ENCODE data around the gene CYSLTR1.

The CYSLTR1 gene

DNA sequence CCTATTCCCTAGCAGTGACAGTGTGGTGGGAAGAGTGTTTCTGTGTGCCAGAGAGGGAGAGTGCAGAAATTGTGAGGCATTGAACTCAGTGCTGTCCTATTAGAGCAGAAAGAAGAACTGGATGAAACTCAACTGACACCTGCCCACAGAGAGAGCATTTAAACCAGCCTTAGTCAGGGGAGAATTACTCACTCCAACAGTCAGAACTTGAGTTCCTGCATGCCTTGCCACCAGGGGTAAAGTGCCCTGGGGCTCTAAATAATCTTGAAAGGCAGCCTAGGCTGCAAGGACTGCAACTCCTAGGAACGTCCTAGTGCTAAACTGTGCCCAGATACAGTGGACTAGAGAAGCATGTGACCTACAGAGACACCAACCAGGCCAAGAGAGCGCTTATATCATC, 12.8 kb downstream of the CYSLTR1 start:
- Histone ChIP-seq H2AFZ (ENCODE audit: low read length) (no peak overlapping the region), H3K36me3 (ENCODE audit: insufficient read depth, low read length) (no peaks in the 10 kb centered on the region), H3F3A (ENCODE audit: low read depth) (no peaks in the 10 kb centered on the region), H4K20me1 (ENCODE audit: insufficient read depth, low read length, poor library complexity, severe bottlenecking) (no peaks in the 10 kb centered on the region), H3K4me2 (ENCODE audit: low read depth, low read length, poor library complexity, severe bottlenecking) (peak overlapping the region; percentile 22), H3K9me2 (replicated peaks; ENCODE audit: low read depth, low read length) (no peaks in the 10 kb centered on the region), H3K4me3 (ENCODE audit: low read length, poor library complexity, severe bottlenecking) (no peak overlapping the region), H3K79me2 (ENCODE audit: insufficient read depth, low read length) (no peaks in the 10 kb centered on the region), H3K9me3 (ENCODE audit: insufficient read depth, low read depth, low read length) (no peaks in the 10 kb centered on the region), H3K9ac (ENCODE audit: low read depth, low read length, poor library complexity, severe bottlenecking) (no peak overlapping the region), H3K4me1 (ENCODE audit: insufficient read depth, low read length, poor library complexity, severe bottlenecking) (peaks cover 8% of the 10 kb centered on the region), H3K27me3 (ENCODE audit: insufficient read depth, low read length, poor library complexity, severe bottlenecking) (no peaks in the 10 kb centered on the region)
- TF ChIP-seq EZH2phosphoT487 (IDR thresholded peaks at IDR 0.05; ENCODE audit: borderline replicate concordance): no peak
- TF ChIP-seq, protein P1, sequence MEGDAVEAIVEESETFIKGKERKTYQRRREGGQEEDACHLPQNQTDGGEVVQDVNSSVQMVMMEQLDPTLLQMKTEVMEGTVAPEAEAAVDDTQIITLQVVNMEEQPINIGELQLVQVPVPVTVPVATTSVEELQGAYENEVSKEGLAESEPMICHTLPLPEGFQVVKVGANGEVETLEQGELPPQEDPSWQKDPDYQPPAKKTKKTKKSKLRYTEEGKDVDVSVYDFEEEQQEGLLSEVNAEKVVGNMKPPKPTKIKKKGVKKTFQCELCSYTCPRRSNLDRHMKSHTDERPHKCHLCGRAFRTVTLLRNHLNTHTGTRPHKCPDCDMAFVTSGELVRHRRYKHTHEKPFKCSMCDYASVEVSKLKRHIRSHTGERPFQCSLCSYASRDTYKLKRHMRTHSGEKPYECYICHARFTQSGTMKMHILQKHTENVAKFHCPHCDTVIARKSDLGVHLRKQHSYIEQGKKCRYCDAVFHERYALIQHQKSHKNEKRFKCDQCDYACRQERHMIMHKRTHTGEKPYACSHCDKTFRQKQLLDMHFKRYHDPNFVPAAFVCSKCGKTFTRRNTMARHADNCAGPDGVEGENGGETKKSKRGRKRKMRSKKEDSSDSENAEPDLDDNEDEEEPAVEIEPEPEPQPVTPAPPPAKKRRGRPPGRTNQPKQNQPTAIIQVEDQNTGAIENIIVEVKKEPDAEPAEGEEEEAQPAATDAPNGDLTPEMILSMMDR (conservative IDR thresholded peaks at IDR 0.05; ENCODE audit: low read length): no peak

DNA sequence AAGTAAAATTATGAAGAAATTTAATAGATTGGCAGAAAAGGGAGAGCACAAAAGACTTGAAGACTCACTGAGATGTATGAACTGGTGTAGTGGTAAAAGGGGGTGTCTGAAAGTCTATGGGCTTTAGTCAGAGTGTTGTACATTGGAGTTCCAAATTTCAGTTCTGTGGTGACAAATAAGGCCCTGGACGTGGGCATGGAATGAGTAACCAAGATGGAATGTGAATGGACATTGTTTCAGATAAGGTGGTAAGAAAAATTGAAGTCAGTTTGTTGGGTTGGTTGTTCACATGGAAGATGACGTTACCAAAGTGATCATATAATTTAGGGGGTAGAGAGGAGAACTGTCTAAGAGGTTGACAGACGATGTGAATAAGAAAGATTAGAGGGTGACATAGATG, 13.9 kb downstream of the CYSLTR1 start:
- Histone ChIP-seq H3K4me2 (ENCODE audit: low read depth, low read length, poor library complexity, severe bottlenecking) (no peak overlapping the region), H4K20me1 (ENCODE audit: insufficient read depth, low read length, poor library complexity, severe bottlenecking) (no peaks in the 10 kb centered on the region), H3K27me3 (ENCODE audit: insufficient read depth, low read length, poor library complexity, severe bottlenecking) (no peaks in the 10 kb centered on the region), H2AFZ (ENCODE audit: low read length) (no peak overlapping the region), H3K9me3 (ENCODE audit: insufficient read depth, low read depth, low read length) (no peaks in the 10 kb centered on the region), H3K79me2 (ENCODE audit: insufficient read depth, low read length) (no peaks in the 10 kb centered on the region), H3K4me3 (ENCODE audit: low read length, poor library complexity, severe bottlenecking) (no peak overlapping the region), H3K4me1 (ENCODE audit: insufficient read depth, low read length, poor library complexity, severe bottlenecking) (peaks cover 8% of the 10 kb centered on the region), H3K36me3 (ENCODE audit: insufficient read depth, low read length) (no peaks in the 10 kb centered on the region), H3F3A (ENCODE audit: low read depth) (no peaks in the 10 kb centered on the region), H3K9me2 (replicated peaks; ENCODE audit: low read depth, low read length) (no peaks in the 10 kb centered on the region), H3K9ac (ENCODE audit: low read depth, low read length, poor library complexity, severe bottlenecking) (no peak overlapping the region)
- TF ChIP-seq, protein P1 (conservative IDR thresholded peaks at IDR 0.05; ENCODE audit: low read length): no peak
- no peak for TF ChIP-seq EZH2phosphoT487 (IDR thresholded peaks at IDR 0.05; ENCODE audit: borderline replicate concordance)

DNA sequence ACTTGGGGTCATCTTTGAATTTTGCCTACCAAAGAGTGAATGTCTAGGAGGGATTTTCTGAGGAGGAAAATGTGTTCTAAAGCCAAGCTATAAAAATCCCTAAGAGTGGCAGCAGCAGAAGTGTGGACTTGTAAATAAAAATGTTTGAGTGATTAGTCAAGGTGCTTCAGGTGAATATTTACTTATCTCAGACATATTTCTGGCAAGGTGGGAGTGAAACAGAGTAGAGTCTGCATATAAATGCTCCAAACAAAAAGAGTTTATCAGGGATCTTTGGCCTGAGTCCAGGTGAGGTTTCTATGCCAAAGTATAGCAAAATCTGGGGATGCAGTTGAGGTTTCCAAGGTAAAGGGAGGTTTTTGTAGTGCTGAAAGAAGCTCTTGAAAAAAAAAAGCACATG, 19.7 kb downstream of the CYSLTR1 start:
- no peak overlapping the region for H2AFZ ChIP-seq (ENCODE audit: low read length)
- TF ChIP-seq, protein P1 (conservative IDR thresholded peaks at IDR 0.05; ENCODE audit: low read length): no peak
- TF ChIP-seq EZH2phosphoT487 (IDR thresholded peaks at IDR 0.05; ENCODE audit: borderline replicate concordance): no peak
- H3K9me3 ChIP-seq (ENCODE audit: insufficient read depth, low read depth, low read length): no peaks in the 10 kb centered on the region
- no peaks in the 10 kb centered on the region for H3K9me2 ChIP-seq (replicated peaks; ENCODE audit: low read depth, low read length)
- no peak overlapping the region for H3K4me2 ChIP-seq (ENCODE audit: low read depth, low read length, poor library complexity, severe bottlenecking)
- H3K27me3 ChIP-seq (ENCODE audit: insufficient read depth, low read length, poor library complexity, severe bottlenecking): no peaks in the 10 kb centered on the region
- H3K9ac ChIP-seq (ENCODE audit: low read depth, low read length, poor library complexity, severe bottlenecking): no peak overlapping the region
- H3K36me3 ChIP-seq (ENCODE audit: insufficient read depth, low read length): no peaks in the 10 kb centered on the region
- H3K79me2 ChIP-seq (ENCODE audit: insufficient read depth, low read length): no peaks in the 10 kb centered on the region
- no peaks in the 10 kb centered on the region for H3K4me1 ChIP-seq (ENCODE audit: insufficient read depth, low read length, poor library complexity, severe bottlenecking)
- no peaks in the 10 kb centered on the region for H4K20me1 ChIP-seq (ENCODE audit: insufficient read depth, low read length, poor library complexity, severe bottlenecking)
- no peak overlapping the region for H3K4me3 ChIP-seq (ENCODE audit: low read length, poor library complexity, severe bottlenecking)
- no peaks in the 10 kb centered on the region for H3F3A ChIP-seq (ENCODE audit: low read depth)
